ENCODE results near the gene SLC14A1. TPM values are rescaled to one million over a fixed set of nuclear protein-coding genes. Genes with fewer than 3 reads are reported as not detected.
A peak's percentile ranks its signal among the peaks of the same experiment; 100 is the strongest.

The SLC14A1 gene
- total RNA-seq, 1 donor from 2014 or later, result 0.96 TPM

- ATAC-seq, result no peak
Observed at GRCh38 chr18:45719106-45719505, 4.9 kb upstream of the SLC14A1 start.

GRCh38 chr18:45722899-45723298 lies 1.1 kb upstream of the SLC14A1 start:
- DNase-seq (ENCODE audit: low spot score), result peak; percentile 81

More at GRCh38 chr18:45719106-45719505, 4.9 kb upstream of the SLC14A1 start:
- DNase-seq (ENCODE audit: low spot score), result no peak

GRCh38 chr18:45724601-45725000 lies 620 bp downstream of the SLC14A1 start:
- DNase-seq (ENCODE audit: low spot score) (no peak), ATAC-seq (no peak)

More at GRCh38 chr18:45722899-45723298, 1.1 kb upstream of the SLC14A1 start:
- peak; percentile 99 for ATAC-seq

GRCh38 chr18:45725336-45725735 lies 1.4 kb downstream of the SLC14A1 start:
- DNase-seq (ENCODE audit: low spot score), result no peak
- no peak for ATAC-seq

GRCh38 chr18:45726603-45727002 lies 2.6 kb downstream of the SLC14A1 start:
- no peak for DNase-seq (ENCODE audit: low spot score)
- no peak for ATAC-seq

GRCh38 chr18:45727068-45727467 lies 3.1 kb downstream of the SLC14A1 start:
- no peak for DNase-seq (ENCODE audit: low spot score)
- ATAC-seq, result no peak

- ATAC-seq, result no peak
- no peak for DNase-seq (ENCODE audit: low spot score)
Observed at GRCh38 chr18:45728336-45729010, 4.5 kb downstream of the SLC14A1 start.

GRCh38 chr18:45730832-45731575 lies 7.0 kb downstream of the SLC14A1 start:
- DNase-seq (ENCODE audit: low spot score) (no peak), ATAC-seq (no peak)

GRCh38 chr18:45731716-45732115 lies 7.7 kb downstream of the SLC14A1 start:
- DNase-seq (ENCODE audit: low spot score) (no peak), ATAC-seq (no peak)

GRCh38 chr18:45733535-45733934 lies 9.6 kb downstream of the SLC14A1 start:
- ATAC-seq, result no peak

GRCh38 chr18:45734505-45734904 lies 10.5 kb downstream of the SLC14A1 start:
- ATAC-seq (no peak), DNase-seq (ENCODE audit: low spot score) (no peak)

More at GRCh38 chr18:45733535-45733934, 9.6 kb downstream of the SLC14A1 start:
- DNase-seq (ENCODE audit: low spot score), result no peak

- ATAC-seq (no peak), DNase-seq (ENCODE audit: low spot score) (no peak)
Observed at GRCh38 chr18:45734944-45735343, 11.0 kb downstream of the SLC14A1 start.

GRCh38 chr18:45738660-45739059 lies 14.7 kb downstream of the SLC14A1 start:
- DNase-seq (ENCODE audit: low spot score) (no peak), ATAC-seq (no peak)

GRCh38 chr18:45739268-45739667 lies 15.3 kb downstream of the SLC14A1 start:
- ATAC-seq (no peak), DNase-seq (ENCODE audit: low spot score) (no peak)

GRCh38 chr18:45739848-45740247 lies 15.9 kb downstream of the SLC14A1 start:
- DNase-seq (ENCODE audit: low spot score), result no peak
- ATAC-seq, result no peak

GRCh38 chr18:45741056-45741455 lies 17.1 kb downstream of the SLC14A1 start:
- DNase-seq (ENCODE audit: low spot score) (no peak), ATAC-seq (no peak)

- ATAC-seq (peak; percentile 32), DNase-seq (ENCODE audit: low spot score) (no peak)
Observed at GRCh38 chr18:45745817-45746461, 22.0 kb downstream of the SLC14A1 start.

- DNase-seq (ENCODE audit: low spot score), result no peak
- ATAC-seq, result no peak
Observed at GRCh38 chr18:45748501-45748900, 24.5 kb downstream of the SLC14A1 start.

- DNase-seq (ENCODE audit: low spot score) (no peak), ATAC-seq (no peak)
Observed at GRCh38 chr18:45749918-45750689, 26.1 kb downstream of the SLC14A1 start.

- DNase-seq (ENCODE audit: low spot score), result no peak
- no peak for ATAC-seq
Observed at GRCh38 chr18:45751766-45752165, 27.8 kb downstream of the SLC14A1 start.

- ATAC-seq (no peak), DNase-seq (ENCODE audit: low spot score) (no peak)
Observed at GRCh38 chr18:45752681-45753080, 28.7 kb downstream of the SLC14A1 start.

Data from left lobe of liver (tissue), 2 donors.